ENCODE results near the gene FH.
A peak's percentile ranks its signal among the peaks of the same experiment; 100 is the strongest.

Gene FH

DNA sequence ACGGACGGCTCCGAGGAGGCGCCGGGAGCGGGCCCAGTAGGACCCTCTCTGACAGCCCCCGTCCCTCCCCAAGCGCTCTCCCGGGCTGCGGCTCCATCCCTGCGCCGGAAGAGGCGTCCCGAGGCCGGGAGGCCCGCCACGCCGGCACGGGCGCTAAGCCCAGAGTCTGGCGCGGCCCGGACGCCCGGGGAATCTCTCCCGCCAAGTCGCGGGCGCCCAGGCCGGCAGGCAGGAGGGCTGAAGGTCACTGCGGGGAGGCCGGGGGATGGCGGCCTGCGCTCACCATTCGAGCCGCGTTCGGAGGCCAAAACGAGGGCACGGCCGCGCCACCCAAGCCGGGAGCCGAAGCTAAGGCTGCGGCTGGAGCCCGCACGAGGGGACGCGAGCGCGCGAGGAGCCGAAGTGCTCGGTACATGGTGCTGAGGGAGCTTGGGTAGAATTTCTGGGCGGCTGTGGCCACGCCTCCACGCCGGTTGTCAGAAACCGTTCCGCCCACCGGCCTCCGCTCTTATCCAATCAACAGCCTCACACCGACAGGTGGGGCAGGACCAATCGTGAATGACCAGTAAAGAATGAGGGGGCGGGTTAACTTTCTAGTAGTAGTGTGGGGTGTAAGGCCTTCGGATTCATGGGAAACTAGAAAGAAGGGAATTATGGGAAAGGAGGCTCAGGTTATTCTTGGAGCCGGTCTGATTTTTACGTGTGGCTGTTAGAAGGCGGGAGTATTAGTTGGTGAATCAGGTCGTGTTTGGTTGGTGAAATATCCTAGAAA, at the start of gene FH:
Gene FH (minus strand): TSS at position 448 of the 772 bp plus-strand sequence. CDS start 33 bp downstream, at position 415.
- DNase-seq (ENCODE audit: low spot score), result peak; percentile 87

DNA sequence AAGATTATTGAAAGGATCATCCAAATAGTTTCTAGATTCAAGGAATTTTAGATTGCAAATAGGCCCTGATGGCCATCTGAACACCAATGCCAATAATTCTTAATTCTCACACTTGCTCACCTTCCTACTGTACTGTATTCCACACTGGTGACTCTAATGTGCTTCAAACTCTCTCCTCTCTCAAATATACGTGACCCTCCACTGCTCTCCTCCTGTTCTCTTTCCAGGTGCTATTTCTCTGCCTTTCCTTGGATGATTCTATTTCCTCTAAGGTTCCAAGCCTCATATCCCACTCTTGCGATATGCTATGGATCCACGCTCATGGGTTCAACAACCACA, 41.3 kb upstream of the FH start:
- DNase-seq (ENCODE audit: low spot score), result no peak

DNA sequence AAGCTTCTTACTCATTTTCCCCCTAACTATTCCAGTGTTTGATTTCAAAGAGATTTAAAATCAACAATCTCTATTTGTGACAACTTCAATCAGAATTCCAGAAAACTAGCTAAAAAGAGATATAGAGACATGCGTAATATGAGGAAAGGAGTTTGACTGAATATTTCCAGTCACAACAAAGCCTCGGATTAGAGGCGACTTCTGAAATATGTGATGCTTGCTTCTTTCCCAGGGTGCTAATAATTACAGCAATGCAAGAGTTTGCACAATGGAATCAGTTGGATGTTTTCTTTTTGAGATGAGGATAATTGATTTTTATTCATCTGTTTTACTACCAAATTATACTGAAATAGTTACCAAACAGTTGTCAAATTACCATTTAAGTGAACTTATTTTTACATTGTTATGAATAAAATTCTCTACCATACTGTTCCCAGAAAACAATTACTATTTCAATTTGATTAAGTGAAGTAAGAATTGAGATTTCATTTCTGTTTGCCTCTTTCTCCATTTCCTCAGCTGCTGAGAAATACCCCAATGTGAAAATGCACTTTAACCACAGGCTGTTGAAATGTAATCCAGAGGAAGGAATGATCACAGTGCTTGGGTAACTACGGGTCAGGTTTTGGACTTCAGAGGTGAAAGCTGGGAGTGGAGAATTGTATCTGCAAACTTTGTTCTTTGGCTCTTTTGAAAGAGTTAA, 40.7 kb upstream of the FH start:
- DNase-seq (ENCODE audit: low spot score), result peak; percentile 9

DNA sequence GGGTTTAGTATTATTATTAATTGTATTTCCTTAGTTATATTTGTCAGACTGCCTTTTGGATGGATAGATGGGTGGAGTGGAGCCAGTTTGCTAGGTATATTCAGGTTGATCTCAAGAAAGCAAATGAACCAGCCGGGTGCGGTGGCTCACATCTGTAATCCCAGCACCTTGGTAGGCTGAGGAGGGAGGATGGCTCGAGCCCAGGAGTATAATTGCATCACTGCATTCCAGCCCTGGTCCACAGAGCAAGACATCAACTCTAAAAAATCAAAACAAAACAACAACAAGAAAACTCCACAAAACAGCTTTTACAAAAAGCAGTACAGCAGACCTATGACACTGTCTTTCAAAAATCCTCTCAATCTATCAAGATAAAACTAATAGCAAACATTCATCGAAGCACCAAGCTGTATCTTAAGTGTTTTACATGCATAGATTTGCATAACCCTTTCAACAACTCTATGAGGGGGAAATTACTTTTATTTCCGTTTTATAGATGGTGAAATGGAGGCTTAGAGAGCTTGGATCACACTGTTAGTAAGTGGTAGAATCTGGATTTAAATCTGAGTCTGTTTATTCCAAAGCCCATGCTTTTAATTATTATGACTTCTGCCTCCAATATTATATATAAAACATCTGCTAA, 38.1 kb upstream of the FH start:
- no peak for DNase-seq (ENCODE audit: low spot score)

DNA sequence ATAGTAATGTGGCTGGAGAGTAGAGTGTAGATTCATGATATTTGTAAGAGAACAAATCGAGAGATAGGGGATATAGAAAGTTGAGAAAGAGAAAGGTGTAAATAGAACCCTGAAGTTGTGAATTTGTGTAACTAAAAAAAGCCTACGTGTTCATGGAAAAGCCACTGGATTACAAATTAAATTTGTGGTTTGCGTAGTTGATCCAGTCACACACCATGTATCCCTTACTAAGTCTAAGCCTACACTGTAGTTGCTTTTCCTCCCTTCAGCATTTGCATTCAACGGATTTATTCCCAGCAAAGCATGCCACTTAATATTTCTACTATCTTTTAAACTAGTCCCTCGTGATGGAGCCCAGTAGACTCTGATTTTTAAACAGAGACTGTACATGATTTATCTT, 37.5 kb upstream of the FH start:
- DNase-seq (ENCODE audit: low spot score), result no peak

DNA sequence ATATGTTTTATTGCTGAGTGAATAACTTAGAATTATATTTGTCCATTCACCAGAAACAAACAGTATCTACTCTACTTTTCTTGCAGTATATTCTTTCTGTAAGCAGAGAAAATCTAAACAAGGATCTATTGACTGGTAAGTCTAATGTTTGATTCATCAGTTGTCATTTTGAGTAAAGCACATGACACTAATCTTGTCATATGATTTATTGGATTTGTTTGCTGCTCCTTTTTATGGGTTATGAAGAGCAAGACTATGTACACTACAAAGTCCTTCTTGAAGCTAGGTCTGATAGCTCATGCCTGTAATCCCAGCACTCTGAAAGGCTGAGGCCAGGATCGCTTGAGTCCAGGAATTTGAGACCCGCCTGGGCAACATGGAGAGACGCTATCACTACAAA, 36.0 kb upstream of the FH start:
- no peak for DNase-seq (ENCODE audit: low spot score)

DNA sequence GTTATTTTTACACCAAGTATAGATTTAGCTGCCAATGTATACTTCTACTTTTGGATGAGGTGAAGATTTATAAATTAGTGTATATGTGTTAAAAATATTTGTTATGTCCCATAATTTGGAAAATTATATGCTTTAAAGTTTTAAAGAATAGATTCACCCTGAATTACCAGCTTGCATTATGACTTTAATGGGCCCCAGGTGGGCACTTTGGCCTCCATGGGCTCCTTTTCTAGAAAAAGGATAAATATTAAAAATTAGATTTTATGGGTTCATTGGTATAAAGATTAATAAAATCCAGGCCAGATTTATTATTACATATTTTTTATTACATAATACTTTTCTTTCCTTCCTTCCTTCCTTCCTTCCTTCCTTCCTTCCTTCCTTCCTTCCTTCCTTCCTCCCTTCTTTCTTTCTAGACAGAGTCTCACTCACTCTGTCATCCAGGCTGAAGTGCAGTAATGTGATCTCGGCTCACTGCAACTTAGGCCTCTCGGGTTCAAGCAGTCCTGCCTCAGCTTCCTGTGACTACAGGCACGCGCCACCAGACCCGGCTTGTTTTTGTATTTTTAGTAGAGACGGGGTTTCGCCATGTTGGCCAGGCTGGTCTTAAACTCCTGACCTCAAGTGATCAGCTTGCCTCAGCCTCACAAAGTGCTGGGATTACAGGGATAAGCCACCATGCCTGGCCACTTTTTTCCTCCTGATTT, 34.5 kb upstream of the FH start:
- DNase-seq (ENCODE audit: low spot score), result no peak

DNA sequence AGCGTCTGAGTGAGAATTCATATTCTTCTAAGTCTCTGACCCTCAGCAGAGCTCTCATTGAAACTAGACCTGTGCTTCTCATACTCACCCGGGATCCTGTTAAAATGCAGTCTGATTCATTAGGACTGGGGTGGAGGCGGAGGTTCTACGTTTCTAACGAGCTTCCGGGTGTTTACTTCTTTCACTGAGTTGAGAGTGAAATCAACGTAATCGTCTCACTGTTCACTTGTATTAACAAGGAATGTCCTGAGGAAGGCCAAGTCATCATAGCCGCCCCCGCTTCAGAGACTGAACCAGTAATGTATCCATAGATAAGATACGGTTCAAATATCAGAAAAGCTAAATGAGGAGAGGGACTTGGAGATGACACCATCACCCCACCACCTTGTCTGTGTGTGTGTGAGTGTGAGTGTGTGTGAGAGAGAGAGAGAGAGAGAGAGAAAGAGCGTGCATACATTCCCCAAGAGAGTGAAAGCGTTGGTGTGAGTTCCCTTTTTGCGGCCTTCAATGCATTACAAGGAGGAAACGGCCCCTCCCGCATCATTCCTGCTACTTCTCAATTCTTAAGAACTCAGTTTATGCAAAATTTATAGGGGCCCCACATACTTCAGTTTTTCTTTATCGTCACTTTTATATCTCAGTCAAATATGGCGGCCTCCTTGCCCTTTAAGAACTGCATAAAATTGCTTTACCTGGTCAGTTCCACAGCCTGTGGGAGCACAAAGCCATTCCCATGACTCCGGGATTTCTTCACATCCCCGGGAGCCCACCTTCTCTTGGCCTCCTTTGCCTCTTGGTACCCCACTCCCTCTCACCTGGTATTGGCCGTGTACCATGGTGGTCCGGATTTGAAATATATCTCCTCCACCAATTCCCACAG, 32.4 kb upstream of the FH start:
- no peak for DNase-seq (ENCODE audit: low spot score)

DNA sequence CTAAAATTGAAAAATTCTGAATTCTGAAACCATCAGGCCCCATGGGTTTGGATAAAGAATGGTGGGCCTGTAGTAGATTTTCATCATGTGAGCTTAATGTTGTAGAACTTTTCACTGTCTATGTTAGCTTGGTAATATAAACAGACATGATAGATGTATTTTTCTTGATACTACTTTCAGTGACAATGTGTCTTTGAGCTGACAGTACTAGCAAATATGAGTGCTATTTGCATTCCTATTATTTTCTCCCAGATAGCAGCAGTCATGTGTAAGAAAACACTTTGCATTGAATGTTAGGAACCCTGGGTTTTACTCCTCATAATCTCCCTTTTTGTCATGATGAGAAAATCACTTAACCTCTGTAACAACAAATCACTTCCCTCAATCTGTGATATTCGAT, 30.8 kb upstream of the FH start:
- no peak for DNase-seq (ENCODE audit: low spot score)

DNA sequence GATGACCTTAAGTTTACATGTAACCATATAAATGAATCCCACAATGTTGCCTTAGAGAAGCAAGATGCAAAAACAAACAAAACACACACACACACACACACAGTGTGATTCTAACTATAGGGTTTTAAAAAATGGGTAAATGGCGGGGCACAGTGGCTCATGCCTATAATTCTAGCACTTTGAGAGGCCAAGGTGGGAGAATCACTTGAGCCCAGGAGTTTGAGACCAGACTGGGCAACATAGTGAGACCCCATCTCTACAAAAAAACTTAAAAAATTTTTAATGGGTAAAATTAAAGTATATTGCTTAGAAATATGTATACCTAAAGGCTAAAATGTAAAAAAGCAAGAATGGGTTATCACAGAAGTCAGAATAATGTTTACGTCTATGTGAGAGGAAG, 28.5 kb upstream of the FH start:
- no peak for DNase-seq (ENCODE audit: low spot score)

DNA sequence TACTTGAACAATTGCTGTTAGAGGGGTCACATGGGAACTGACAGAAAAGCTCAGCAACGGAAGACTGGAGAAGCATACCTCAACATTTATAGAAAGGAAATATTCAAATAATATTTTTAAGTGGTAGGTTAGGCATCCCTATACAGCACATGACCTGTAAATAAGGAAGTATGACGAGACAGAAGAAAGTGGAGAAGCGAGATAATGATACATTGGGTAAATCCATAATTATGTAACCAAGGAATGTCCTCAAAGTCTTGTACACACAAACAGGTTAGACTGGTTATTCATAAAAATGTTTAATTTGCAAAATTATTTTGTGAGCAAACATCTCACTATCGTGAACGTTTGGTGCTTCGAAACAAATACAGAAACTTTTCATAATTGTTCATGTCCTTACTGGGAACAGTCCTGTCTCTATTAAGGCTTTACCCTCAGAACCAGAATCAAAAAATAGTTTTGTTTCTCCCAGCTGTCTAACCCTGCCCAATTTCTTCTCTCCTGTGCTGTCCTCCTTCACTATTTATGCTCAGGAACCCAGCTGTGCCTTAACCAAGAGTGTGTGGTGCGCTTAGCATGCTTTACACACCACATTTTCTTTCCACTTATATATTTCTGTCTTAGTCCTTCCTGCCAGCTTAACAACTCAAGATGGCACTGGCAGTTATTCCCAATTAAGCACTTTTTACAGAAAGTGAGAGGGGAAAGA, 22.8 kb upstream of the FH start:
- no peak for DNase-seq (ENCODE audit: low spot score)

DNA sequence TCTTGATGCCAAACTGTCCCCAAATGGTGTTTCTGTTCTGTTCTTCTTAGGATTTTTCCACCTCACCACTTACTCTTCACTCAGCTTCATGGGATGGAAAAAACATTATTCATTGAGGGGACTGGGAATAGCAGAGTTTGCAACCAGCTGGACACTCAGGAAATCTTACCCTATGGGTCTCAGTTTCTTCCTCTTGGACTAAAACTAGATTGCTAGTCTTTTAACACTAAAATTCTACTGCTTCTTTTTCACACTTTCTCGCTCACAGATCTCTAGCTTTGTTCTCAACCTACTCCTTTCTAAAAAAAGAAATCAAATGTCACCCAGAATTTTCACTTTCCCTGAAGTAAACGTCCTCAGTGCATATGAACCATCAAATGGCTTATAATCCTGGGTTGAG, 17.4 kb upstream of the FH start:
- no peak for DNase-seq (ENCODE audit: low spot score)

DNA sequence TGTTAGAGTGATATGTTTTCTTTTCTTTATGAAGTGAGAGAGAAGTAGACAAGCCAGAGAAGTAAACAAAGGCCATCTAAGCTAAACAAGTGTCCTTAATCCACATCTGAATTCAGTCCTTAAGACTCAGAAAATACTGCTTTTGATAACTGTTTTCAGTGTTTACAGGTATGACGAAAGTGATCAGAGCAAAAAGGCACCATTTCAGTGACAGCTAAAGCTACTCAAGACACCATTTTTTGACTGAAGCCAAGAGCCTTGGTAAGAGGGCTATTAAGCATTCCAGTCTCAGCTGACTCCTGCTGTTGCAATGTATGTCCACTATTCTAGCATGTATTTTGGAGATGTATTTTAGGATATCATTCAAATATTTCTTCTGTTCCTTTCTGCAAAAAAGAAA, 16.7 kb upstream of the FH start:
- DNase-seq (ENCODE audit: low spot score), result no peak

DNA sequence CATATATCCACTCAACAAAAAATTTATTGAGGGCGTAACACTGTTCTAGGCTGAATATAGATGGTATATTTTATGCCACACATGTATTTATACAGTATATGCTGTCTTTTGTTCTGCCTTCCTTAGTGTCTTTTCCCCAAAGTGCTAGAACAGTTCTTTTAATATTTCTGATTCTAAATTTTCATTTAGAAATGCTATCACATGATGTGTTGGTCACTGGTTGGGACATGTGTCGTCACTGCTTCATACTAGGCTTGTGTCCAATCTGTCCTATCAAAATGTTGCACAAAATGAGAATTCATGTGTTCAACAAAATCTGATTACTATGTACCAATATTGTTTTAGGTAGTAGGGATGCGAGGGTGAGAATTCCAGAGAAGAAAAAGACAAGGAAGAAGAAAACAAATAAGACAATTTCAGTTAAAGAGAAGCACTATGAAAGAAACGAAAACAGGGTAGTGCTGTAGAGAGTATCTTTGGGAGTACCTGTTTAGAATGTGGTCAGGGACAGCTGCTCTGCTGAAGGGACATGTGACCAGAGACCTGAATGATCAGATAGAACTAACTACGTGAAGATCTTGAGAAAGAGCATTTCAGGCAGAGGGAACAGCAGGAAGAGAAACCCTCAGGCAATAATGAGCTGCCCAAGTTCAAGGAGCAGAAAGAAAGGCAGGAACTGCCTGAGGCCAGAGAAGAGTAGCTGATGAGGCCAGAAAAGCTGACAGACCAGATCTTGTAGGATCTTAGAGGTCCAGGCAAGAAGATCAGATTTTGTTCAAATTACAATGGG, 14.0 kb upstream of the FH start:
- DNase-seq (ENCODE audit: low spot score), result no peak

DNA sequence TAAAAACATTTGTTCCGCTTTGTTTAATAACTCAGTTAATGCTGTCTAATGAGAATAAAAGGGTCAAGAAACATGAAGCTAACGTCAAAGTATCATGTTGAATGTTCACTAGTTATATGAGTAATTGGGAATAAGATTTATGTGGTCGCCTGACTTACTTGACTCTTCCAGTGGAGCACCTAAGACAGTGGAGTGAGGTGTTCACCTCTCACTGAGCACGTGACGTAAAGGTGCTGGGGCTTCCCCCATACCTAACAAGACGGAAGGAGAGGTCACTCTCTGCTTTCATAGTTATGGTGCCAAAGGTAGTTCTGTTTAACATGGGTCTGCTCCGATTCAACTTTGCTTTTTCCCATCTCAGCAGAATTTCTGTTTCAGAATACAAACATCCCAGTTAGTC, 13.3 kb upstream of the FH start:
- DNase-seq (ENCODE audit: low spot score), result no peak

DNA sequence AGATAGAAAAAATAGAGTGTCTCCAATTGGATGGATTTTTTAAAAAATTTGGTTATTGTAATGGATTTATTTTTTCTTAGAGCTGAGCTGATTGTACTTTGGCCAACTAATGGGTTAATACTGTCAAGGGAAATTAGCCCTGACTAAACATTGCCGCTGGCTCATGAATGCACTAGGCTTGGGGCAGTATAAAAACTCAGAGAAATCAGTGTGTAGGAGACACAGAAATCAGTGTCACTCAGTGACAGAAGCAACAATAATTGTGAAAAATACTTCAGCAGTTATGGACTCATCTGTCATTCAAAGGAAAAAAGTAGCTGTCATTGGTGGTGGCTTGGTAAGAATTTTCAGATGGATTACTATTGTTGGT, 12.6 kb upstream of the FH start, which contains the start of gene KMO:
Gene KMO (plus strand): TSS at position 217 of the 370 bp plus-strand sequence. CDS start 67 bp downstream, at position 284.
- DNase-seq (ENCODE audit: low spot score), result no peak

DNA sequence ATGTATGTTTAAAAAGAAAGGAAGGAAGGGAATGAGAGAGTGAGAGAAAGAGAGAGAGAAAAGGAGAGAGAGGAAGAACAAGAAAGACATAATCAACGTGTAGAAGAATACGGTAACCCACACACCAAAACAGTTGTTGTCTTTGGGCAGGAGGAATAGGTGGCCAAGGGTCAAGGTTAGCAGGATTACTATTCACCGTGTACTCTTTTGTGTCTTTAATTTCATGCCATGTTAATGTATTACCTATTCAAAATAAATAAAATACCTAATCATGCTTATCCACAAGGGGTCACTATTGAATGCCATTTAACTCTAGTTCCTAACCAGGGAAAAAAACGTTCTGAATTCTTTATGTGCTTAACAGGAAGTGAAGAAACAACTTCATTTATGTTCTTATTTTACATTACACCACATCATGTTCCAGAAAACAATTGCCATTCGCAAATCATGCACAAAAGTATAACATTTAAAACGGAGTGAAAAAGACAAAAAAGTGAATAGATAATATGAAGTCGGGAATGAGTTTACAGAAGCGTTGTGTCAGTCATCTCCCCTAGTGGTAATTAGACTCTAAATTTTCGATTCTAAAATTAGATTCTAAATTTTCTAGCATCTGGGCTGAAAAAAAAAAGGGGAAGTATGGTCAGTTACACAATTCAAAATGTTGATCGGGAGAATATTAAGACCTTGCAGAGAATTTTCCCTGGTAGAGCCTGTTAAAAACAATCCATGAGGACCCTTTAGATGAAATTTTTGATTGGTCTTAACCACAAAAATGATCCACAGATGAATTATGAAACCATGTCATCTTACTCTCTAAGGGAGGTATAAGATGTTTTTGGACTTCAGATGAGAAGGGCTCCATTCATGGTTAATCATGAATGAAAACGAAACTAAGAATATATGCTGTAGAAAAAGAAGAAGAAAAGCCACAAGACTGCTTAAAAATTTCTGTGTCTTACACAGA, 11.9 kb upstream of the FH start:
- DNase-seq (ENCODE audit: low spot score), result peak; percentile 8

DNA sequence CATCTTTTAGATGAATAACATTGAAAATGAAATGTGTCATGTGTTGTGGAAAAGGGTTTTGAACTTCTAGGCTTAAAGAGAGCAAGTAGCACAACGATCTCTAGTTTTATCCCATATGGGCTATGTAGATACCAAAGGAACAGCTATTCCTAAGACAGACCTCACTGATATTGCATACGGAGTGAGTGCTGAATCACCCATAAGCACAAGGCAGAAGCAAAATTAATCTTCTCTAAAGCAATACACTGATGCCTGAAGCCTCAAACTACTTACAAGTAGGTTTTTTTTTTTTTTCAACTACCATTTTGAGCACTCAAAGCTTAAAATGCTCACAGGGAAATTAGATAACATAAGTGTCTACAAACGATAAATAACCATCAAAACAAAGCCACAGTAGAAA, 7.6 kb upstream of the FH start:
- no peak for DNase-seq (ENCODE audit: low spot score)

DNA sequence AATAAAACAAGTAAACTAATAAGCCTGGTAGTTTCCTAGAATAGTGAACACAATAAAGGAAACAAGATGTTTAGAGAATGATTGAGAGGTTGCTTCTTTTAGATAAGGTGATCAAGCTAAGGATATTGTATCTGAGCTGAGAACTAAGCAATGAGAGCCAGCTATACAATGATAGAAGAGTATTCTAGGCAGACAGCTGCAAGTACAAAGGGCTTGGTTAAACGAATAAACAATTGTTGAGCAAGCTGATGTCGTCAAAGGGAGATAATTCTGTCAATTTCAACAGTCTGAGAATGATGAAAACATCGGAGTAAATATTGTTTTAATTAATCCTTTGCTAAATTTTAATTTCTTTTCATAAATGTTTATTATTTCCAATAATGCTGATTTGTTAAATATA, 5.5 kb upstream of the FH start:
- DNase-seq (ENCODE audit: low spot score), result no peak

Measured in HuH-7 (cell line).